HG03196 (cell line): ENCODE results near the gene SPAST.
"Not testable (repeated sequence)": the region's sequence is repeated elsewhere in the genome, so short reads cannot be mapped to it uniquely, and the experiment has no call there.

Experiments
- ATAC-seq: cut with Tn5 transposase; IDR thresholded peaks from one replicate; pipeline ENCODE4 v1.9.1; 2021; ENCODE audit not compliant: unreplicated experiment

Gene SPAST, protein sequence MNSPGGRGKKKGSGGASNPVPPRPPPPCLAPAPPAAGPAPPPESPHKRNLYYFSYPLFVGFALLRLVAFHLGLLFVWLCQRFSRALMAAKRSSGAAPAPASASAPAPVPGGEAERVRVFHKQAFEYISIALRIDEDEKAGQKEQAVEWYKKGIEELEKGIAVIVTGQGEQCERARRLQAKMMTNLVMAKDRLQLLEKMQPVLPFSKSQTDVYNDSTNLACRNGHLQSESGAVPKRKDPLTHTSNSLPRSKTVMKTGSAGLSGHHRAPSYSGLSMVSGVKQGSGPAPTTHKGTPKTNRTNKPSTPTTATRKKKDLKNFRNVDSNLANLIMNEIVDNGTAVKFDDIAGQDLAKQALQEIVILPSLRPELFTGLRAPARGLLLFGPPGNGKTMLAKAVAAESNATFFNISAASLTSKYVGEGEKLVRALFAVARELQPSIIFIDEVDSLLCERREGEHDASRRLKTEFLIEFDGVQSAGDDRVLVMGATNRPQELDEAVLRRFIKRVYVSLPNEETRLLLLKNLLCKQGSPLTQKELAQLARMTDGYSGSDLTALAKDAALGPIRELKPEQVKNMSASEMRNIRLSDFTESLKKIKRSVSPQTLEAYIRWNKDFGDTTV

DNA sequence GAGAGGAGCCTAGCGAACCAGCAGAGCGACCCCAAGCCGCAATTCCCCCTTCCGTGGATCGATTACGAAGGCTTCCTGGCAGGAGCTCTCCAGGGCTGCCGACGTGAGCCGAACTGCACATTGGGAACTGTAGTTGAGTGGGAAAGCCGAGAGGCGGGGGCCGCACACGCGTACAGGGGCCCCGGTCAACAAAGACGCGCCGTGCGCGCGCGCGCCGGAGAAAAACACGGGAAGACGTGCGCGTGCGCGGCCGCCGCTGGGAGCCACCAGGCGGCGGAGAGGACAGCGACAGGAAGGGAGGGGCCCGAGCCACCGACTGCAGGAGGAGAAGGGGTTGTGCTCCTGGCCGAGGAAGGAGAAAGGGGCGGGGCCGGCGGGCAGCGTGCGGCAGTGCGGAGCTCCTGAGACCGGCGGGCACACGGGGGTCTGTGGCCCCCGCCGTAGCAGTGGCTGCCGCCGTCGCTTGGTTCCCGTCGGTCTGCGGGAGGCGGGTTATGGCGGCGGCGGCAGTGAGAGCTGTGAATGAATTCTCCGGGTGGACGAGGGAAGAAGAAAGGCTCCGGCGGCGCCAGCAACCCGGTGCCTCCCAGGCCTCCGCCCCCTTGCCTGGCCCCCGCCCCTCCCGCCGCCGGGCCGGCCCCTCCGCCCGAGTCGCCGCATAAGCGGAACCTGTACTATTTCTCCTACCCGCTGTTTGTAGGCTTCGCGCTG is at the start of gene SPAST:
TSS of gene SPAST (plus strand) at position 247 of the 711 bp plus-strand sequence. CDS start at position 523, 276 bp downstream.
- peak; percentile 96 for ATAC-seq

DNA sequence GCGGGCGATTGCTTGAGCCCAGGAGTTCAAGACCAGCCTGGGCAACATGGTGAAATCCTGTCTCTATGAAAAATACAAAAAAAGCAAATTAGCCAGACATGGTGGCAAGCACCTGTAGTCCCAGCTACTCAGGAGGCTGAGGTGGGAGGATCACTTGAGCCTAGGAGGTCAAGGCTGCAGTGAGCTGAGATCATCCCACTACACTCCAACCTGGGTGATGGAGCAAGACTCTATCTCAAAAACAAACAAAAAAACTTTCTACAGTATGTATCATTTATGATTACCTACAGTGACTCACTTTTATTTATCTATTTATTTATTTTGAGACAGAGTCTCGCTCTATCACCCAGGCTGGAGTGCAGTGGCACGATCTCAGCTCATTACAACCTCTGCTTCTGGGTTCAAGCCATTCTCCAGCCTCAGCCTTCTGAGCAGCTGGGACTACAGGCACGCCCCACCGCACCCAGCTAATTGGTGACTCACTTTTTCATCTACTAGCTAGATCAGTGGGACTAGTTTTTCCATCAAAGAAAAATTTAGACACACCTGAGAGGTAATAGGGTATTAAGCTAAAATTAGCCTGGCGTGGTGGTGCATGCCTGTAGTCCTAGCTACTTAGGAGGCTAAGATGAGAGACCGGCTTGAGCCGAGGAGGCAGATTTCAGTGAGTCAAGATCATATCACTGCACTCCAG is 44.4 kb upstream of the SPAST start:
- not testable (repeated sequence) for ATAC-seq

DNA sequence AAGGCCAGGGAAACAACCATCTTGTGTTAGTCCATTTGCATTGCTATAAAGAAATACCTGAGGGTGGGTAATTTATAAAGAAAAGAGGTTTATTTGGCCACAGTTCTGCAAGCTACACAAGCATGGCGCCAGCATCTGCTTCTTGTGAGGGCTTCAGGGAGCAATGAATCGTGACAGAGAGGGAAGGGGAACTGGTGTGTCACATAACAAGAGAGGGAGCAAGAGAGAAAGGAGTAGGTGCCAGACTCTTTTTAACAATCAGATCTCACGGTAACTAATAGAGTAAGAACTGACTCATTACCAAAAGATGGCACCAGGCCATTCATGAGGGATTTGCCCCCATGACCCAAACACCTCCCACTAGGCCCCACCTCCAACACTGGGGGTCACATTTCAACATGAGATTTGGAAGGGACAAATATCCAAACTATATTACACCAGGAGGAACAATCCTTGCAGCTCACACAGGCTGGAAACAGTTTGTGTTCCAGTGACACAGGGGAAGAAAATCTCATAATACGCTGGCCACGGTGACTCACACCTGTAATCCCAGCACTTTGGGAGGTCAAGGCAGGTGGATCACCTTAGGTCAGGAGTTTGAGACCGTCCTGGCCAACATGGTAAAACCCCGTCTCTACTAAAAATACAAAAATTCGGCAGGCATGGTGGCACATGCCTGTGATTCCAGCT is 29.0 kb upstream of the SPAST start:
- ATAC-seq: not testable (repeated sequence)

DNA sequence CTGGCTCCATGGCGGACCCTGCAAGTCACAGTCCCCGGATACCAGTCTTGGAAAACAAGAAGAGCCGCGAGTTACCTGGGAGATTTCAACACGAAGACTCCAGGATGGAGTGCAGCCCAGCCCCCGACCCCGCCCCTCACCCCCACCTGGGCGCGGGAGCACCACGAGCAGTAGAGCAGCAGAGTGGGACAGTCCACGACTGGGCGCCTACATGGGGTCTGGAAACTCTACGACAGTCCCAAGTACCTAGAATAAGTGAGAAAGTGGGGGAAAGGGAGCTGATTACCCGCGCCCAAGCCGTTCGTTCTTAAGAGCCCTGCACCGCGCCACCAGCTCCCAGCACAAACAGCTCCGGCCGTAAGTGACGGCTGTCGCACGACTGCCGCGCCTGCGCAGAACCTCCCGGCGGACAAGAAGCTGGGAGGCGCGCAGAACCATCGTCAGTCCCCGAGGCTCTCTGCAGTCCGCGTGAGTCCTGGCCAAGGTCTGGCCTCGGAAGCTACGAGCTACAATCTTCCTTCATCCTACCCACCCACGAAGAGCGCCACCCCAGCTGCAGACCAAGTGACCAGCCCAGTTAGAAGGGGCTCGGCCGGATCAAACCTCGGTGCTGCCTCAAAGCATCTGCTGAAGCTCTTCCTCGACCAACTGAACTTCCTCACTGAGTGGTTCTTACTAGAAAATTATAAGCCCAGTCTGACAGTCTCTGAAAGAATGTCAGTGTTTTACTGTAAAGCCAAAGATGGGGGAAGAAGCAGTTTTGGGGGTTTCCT is 23.7 kb upstream of the SPAST start, which contains the start of gene DPY30:
TSS of gene DPY30 (minus strand) at position 359 of the 773 bp plus-strand sequence. CDS start at position 10, 349 bp downstream.
- peak; percentile 90 for ATAC-seq

DNA sequence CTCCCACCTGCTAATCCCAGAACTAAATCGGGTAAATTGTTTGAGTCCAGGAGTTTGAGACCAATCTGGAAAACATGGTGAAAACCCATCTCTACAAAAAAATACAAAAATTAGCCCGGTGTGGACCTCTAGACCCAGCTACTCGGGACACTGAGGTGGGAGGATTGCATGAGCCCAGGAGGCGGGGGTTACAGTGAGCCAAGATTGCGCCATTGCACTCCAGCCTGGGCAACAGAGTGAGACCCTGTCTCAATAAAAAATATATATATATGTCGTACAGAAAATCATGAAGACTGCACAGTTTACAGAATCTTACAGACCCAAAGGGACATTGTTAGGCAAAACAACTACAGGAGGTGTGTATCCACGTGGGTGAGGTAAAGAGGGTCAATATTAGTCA is 19.8 kb upstream of the SPAST start:
- ATAC-seq: no peak

DNA sequence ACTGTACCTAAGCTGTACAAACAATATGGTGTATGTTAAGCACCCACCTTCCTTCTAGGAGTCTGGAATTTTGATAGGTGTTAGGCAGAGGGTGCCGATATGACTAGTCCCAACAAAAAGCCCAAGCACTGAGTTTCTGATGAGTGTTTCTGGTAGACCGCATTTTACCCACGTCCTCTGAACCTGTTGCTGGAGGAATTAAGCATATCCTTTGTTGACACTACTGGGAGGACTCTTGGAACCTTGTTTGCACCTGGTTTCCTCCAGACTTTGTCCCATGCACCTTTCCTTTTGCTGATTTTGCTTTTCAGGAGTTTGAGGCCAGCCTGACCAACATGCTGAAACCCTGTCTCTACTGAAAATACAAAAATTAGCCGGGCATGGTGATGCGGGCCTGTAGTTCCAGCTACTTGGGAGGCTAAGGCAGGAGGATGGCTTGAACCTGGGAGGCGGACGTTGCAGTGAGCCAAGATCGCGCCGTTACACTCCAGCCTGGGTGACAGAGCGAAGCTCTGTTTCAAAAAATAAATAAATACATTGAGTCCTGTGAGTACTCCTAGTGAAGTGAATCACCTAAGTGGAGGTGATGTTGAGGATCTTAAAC is 11.4 kb upstream of the SPAST start:
- ATAC-seq: no peak

DNA sequence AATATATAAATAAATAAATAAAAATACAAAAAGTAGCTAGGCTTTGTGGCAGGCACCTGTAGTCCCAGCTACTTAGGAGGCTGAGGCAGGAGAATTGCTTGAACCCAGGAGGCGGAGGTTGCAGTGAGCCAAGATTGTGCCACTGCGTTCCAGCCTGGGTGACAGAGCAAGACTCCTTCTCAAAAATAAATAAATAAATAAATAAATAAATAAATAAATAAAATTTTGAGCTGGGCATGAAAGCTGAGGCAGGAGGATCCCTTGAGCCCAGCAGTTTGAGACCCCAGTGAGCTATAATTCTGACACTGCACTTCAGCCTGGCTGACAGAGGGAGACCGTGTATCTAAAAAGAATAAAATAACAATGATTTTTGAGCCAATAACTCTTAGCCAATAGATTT is 8.8 kb upstream of the SPAST start:
- not testable (repeated sequence) for ATAC-seq

DNA sequence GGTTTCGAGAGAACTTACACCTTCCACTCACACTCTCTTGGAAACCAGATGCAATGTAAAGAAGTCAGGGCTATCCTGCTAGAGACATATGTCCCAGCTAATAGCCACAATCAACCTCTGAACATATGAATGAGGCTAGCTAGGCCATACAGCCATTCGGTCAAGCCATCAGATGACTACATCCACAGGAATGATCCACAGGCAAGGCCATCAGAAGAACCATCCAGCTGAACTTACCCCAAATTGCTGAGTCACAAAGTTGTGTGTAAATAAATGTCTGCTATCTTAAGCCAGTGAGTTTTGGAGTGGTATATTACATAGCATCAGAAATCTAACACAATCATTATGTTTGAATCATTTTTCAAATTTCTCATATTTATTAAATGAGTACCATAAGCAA is 5.2 kb upstream of the SPAST start:
- ATAC-seq: no peak

DNA sequence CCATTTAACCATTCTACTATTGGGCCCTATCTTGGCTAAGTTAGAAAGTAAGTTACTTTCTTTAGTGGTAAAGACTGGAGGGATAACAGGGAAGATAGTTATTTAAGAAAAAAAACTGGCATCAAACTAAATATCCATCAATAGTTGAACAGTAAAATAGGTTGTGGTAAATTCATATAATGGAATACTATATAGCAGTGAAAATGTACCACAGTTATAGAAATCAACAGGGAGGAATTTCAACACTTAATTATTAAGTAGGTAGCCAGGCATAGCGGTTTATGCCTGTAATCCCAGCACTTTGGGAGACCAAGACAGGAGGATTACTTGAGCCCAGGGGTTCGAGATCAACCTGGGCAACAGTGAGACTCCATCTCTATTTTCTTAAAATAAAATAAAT is 3.1 kb upstream of the SPAST start:
- no peak for ATAC-seq

DNA sequence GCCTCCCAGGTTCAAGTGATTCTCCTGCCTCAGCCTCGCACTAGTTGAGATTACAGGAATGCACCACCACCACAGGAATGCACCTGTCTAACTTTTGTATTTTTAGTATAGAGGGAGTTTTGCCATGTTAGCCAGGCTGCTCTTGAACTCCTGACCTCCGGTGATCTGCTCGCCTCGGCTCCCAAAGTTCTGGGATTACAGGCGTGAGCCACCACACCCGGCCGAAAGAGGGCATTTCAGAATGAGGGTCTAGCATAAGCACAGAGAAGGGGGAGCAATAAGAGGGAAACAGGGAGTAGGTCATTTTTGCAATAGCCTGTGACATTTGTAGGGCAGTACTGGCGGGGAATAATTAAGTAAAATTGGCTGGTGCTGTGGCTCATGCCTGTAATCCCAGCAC is 1.9 kb upstream of the SPAST start:
- no peak for ATAC-seq

DNA sequence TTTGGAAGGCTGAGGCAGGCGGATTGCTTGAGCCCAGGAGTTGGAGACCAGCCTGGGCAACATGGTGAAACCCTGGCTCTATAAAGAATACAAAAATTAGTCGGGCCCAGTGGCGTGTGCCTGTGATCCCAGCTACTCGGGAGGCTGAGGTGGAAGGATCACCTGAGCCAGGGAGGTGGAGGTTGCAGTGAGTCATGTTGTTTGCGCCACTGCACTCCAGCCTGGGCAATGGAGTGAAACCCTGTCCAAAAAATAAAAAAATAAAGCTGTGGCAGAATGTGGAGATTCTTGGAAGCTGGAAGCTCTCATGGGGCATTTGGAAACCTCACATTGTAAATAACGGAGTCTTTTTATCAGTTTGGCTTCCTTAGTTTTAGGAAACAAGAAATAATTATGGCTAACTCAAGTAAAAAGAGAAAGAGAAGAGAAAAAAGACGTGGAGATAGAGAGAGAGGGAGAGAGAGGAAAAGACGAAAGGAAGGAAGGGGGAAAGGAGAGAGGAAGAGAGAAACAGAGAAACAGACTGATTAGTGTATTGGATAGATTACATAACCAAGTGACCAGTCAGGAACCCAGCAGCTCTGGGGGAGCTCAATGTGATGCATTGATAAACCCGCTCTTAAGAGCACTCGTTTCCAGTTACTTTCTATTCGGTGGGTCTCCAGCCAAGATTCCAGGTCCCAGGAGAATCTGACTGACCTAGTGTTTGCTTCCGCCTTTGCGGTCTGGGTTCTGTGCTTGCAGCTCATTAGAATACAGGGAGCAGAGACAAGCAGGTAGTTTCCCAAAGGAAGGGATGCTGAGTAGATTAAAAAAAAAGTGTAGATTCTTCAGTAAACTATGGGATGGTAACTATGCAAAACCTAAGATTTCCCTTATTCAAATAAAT is 1.1 kb upstream of the SPAST start:
- ATAC-seq: no peak

DNA sequence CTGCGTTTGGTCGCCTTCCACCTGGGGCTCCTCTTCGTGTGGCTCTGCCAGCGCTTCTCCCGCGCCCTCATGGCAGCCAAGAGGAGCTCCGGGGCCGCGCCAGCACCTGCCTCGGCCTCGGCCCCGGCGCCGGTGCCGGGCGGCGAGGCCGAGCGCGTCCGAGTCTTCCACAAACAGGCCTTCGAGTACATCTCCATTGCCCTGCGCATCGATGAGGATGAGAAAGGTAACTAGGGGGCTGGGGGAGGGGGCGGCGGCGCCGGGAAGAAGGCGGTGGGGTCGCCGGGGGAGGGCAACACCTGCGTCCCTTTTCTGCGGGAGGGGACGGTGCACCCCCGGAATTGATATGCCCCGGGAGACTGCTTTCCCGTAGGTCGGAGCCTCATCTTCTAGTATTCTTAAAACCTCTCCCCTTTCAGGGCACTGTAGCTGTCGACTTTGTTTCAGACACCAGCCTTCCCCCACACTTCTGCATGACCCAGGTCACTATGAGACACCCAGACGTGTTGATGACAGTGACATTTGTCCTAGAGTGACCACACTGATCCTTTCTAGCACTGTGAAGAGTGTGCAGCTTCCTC is 755 bp downstream of the SPAST start:
- no peak for ATAC-seq

DNA sequence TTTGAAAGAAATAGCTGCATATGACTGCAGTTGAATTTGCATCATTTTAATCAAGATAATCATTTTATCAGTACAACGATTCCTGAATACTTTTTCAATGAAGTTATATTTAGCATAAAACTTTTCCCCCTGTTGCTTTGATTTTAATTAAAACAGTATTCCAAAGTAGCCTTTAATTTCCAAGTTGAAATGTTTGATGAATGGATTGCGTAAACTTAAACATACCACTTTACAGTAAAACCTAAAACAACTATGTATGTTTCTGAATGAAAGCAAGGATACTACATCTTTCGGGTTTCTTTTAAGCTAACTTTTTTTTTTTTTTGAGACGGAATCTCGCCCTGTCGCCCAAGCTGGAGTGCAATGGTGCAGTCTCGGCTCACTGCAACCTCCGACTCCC is 1.4 kb downstream of the SPAST start:
- ATAC-seq: no peak

DNA sequence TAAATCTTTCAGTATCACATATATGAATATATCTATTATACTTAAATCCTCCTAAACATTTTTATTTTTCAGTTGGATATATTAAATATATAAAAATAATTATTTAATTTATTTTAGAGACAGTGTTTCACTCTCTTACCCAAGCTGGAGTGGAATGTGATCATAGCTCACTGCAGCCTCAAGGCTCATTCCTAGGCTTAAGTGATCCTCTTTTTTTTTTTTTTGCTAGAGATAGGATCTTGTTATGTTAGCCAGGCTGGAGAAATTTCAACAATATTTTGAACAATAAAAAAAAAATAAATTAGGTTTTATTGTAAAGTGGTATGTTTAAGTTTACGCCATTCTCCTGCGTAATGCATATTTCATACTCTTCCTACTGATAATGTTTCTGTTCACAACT is 4.2 kb downstream of the SPAST start:
- ATAC-seq: no peak

DNA sequence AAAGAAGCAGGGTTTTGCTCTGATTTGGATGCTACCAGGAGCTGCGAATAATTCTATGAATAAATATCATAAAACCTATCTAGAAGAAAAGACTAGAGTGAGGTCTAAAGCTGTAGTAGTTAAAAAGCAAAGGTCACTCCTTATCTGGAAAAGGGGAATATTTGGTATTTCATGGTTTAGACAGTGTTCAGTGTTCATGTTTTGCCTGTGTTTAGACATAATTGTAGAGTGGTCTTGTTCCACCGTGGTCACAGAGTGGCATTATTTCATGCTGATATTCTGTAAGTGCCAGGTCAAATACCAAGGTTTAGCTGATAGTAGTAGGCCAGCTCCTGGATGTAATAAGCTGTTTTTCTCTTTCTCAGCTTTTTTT is 10.8 kb downstream of the SPAST start:
- no peak for ATAC-seq

DNA sequence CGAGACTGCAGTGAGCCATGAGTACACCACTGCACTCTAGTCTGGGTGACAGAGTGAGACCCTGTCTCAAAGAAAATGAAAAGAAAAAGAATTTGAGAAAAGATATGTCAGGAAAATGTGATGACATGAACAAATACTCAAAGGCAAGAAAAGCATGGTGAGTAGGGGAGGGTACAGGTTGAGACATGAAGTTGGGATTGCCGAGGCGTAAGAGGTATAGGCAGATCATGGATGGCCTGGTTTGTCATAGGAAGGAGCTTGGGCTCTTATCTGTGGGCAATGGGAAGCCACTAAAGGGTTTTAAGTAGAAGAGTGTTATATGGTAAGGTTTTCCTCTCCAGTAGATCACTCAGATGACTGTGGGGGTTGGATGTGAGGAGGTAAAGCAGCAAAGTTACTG is 32.3 kb downstream of the SPAST start:
- ATAC-seq: no peak

DNA sequence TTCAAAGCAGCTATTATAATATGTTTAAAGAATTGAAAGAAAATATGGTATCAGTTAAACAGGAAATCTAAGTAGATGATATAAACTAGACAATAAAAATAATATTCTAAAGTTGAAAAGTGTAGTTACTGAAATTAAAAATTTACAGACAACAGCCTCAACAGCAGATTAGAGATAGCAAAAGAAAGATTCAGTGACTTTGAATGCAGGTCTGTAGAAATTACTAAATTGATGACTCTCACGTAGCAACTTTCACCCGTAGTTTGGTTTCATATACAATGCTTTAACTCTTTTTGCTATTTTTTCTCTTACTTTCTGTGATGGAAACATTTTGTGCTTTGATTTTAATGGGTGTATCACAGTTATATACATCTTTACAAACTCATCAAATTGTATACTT is 44.8 kb downstream of the SPAST start:
- no peak for ATAC-seq

DNA sequence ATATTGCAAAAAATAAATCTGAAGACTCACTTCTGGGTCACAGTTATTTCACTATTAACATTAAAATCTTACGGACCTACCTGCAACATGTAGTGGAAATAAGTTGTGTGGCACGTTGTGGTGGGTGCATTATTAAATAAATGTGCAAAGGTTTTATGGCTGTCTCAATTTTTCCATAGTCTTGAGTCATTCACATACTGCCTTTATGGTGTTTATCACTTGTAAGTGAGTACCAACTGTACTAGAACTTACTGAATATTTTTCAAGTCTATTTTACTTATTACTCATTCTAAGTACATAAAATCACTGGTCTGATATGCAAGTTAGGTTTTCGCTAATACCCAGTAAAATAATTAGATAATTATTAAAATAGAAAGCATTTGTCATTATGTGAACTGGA is 54.7 kb downstream of the SPAST start:
- ATAC-seq: no peak
